Prostate gland (tissue), 2 donors: ENCODE measurements around the gene RAB3C. TPM values are rescaled to one million over a fixed set of nuclear protein-coding genes. Genes with fewer than 3 reads are reported as not detected.
"Not testable (repeated sequence)": the region's sequence is repeated elsewhere in the genome, so short reads cannot be mapped to it uniquely, and the experiment has no call there.

ENCODE experiments used
- DNase-seq: peaks from one replicate; pipeline ENCODE4 v3.0.0-alpha.2; 2019; ENCODE audit warnings: low spot score
- H3K27ac ChIP-seq, 2 donors: fragments of 200-600 bp; sonication (generic); 2 replicates each; pipeline ENCODE4 v1.5.1; 2017 to 2019
- H3K27me3 ChIP-seq: fragments of 200-600 bp; sonication (generic); replicated peaks from 2 replicates; pipeline ENCODE4 v1.5.1; 2019; ENCODE audit not compliant: insufficient read depth
- H3K36me3 ChIP-seq, 2 donors: fragments of 200-600 bp; sonication (generic); 1 replicate in 1 of 2; 2 replicates in 1 of 2; pipeline versions ENCODE4 v1.5.1 to v1.8.1; 2017 to 2019
- H3K4me1 ChIP-seq: fragments of 200-600 bp; sonication (generic); replicated peaks from 2 replicates; pipeline ENCODE4 v1.5.1; 2019
- H3K4me3 ChIP-seq, 2 donors: fragments of 200-600 bp; sonication (generic); 2 replicates each; pipeline ENCODE4 v1.5.1; 2017 to 2019
- H3K9me3 ChIP-seq: fragments of 200-600 bp; sonication (generic); 2 replicates; pipeline ENCODE4 v1.5.1; 2017
- CTCF ChIP-seq, 4 experiments: fragments of 200-600 bp in 2 of 4; fragments of 450-650 bp in 2 of 4; sonication (generic) in 2 of 4; IDR thresholded peaks; 1 replicate in 3 of 4; 2 replicates in 1 of 4; pipeline ENCODE4 v1.5.1; 2016 to 2019; ENCODE audit warnings: antibody characterized with exemption in 4 of 4, mild to moderate bottlenecking in 2 of 4, moderate library complexity in 2 of 4
- POLR2A ChIP-seq: fragments of 450-650 bp; IDR thresholded peaks from one replicate; pipeline ENCODE4 v1.6.1; 2016; ENCODE audit warnings: antibody characterized with exemption, mild to moderate bottlenecking
- POLR2AphosphoS5 ChIP-seq: sonication (generic); formaldehyde crosslinking; IDR thresholded peaks from one replicate; pipeline ENCODE4 v1.6.1; 2017; ENCODE audit warnings: antibody characterized with exemption
- WGBS: methylation state at CpG from one replicate; pipeline ENCODE4 v1.1.5; 2018; 5-methylcytosine and 5-hydroxymethylcytosine counted together
- intact Hi-C: fragments of 100-400 bp; cut with DNase I; formaldehyde crosslinking; loops from one replicate; pipeline ENCODE4 v1.14.2; 2022
- total RNA-seq, 2 donors: library from RNA; depleted of rRNA; stranded (reverse); fragments of >200 nt; gene quantifications; one replicate each; pipeline ENCODE4 v1.1.0, GENCODE V29; 2016

Gene RAB3C
- total RNA-seq, 2 donors from 2014 or later, result 0.45 TPM; not detected in 1

- Histone ChIP-seq H3K4me1 (no peaks in the 10 kb centered on the region), H3K4me3 (no peak overlapping the region), H3K27me3 (no peaks in the 10 kb centered on the region), H3K9me3 (no peaks in the 10 kb centered on the region), H3K36me3 (no peaks in the 10 kb centered on the region), H3K27ac (no peak overlapping the region)
- intact Hi-C loops, result no loop called here
- no peak for DNase-seq
- no peak for TF ChIP-seq POLR2AphosphoS5
- TF ChIP-seq POLR2A, result no peak
- no peak for TF ChIP-seq CTCF (IDR thresholded peaks at IDR 0.05)
These were observed 37.0 kb upstream of the RAB3C start for GRCh38 chr5:58545912-58546311.

DNA sequence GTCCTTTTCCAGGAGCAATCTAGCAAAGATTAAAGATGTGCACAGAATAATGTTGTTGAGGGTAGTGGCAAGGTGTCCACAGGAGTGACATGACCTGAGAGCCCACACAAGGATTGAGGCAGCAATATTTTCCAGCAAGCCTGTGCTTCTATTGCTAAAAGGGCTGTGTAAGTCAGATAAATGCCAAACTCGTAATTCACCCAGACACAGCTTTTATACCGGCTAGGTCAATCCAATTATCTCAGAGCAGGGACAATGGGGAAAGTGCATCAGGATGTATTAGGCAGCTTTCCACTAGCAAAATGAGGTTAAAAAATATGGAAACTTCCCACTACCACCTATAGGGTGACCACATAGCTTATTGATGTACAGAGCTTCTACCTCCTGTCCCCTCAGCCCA lies 34.8 kb upstream of the RAB3C start:
- WGBS, result 45% methylated on average over 2 of the region's 2 CpGs
- H3K27me3 ChIP-seq, result no peaks in the 10 kb centered on the region
- no peaks in the 10 kb centered on the region for H3K36me3 ChIP-seq
- no peaks in the 10 kb centered on the region for H3K4me1 ChIP-seq
- TF ChIP-seq POLR2AphosphoS5 (no peak), CTCF (IDR thresholded peaks at IDR 0.05) (no peak), POLR2A (no peak)
- intact Hi-C loops, result no loop called here
- H3K27ac ChIP-seq, result no peak overlapping the region
- DNase-seq, result no peak
- H3K4me3 ChIP-seq, result no peak overlapping the region
- H3K9me3 ChIP-seq, result no peaks in the 10 kb centered on the region

GRCh38 chr5:58551492-58551891 lies 31.4 kb upstream of the RAB3C start:
- WGBS, result 91% methylated on average over 1 of the region's 1 CpG
- no peak overlapping the region for H3K27ac ChIP-seq
- H3K4me1 ChIP-seq, result no peaks in the 10 kb centered on the region
- intact Hi-C loops, result no loop called here
- H3K36me3 ChIP-seq, result no peaks in the 10 kb centered on the region
- H3K9me3 ChIP-seq, result no peaks in the 10 kb centered on the region
- no peaks in the 10 kb centered on the region for H3K27me3 ChIP-seq
- DNase-seq, result no peak
- H3K4me3 ChIP-seq, result no peak overlapping the region
- no peak for TF ChIP-seq POLR2A

DNA sequence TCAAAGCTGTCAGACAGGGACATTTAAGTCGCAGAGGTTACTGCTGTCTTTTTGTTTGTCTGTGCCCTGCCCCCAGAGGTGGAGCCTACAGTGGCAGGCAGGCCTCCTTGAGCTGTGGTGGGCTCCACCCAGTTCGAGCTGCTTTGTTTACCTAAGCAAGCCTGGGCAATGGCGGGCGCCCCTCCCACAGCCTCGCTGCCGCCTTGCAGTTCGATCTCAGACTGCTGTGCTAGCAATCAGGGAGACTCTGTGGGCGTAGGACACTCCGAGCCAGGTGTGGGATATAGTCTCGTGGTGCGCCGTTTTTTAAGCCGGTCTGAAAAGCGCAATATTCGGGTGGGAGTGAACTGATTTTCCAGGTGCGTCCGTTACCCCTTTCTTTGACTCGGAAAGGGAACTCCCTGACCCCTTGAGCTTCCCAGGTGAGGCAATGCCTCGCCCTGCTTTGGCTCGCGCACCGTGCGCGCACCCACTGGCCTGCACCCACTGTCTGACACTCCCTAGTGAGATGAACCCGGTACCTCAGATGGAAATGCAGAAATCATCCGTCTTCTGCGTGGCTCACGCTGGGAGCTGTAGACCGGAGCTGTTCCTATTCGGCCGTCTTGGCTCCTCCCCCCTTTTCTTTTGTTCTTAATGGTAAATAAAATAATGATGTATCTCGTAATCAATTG lies 25.1 kb upstream of the RAB3C start:
- H3K36me3 ChIP-seq, H3K27me3 ChIP-seq, H3K9me3 ChIP-seq, H3K4me3 ChIP-seq, intact Hi-C loops, H3K27ac ChIP-seq, DNase-seq, H3K4me1 ChIP-seq: not testable (repeated sequence)
- 85% methylated on average over 32 of the region's 32 CpGs for WGBS

GRCh38 chr5:58563016-58563700 lies 19.7 kb upstream of the RAB3C start:
- H3K27me3 ChIP-seq, H3K36me3 ChIP-seq, intact Hi-C loops, DNase-seq, H3K4me3 ChIP-seq, H3K9me3 ChIP-seq, H3K4me1 ChIP-seq, H3K27ac ChIP-seq: not testable (repeated sequence)
- WGBS, result 92% methylated on average over 28 of the region's 33 CpGs

DNA sequence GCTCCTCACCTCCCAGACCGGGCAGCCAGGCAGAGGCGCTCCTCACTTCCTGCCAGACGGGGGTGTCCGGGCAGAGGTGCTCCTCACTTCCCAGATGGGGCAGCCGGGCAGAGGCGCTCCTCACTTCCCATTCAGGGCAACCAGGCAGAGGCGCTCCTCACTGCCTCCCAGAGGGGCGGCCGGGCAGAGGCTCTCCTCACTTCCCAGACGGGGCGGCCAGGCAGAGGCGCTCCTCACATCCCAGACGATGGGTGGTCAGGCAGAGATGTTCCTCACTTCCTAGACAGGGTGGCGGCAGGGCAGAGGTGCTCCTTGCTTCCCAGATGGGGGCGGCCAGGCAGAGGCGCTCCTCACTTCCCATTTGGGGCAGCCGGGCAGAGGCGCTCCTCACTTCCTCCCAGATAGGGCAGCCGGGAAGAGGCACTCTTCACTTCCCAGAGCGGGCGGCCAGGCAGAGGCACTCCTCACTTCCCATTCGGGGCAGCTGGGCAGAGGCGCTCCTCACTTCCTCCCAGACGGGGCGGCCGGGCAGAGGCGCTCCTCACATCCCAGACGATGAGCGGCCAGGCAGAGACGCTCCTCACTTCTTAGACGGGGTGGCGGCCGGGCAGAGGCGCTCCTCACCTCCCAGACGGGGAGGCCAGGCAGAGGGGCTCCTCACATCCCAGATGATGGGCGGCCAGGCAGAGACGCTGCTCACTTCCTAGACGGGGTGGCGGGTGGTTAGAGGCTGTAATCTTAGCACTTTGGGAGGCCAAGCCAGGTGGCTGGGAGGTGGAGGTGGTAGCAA lies 18.6 kb upstream of the RAB3C start:
- H3K27me3 ChIP-seq, intact Hi-C loops, H3K4me3 ChIP-seq, H3K9me3 ChIP-seq, H3K36me3 ChIP-seq, H3K4me1 ChIP-seq, H3K27ac ChIP-seq, DNase-seq: not testable (repeated sequence)
- 91% methylated on average over 21 of the region's 39 CpGs for WGBS
